GM19239 (cell line): ENCODE data around the gene ZNF790.

Source experiments
- DNase-seq: peaks from one replicate; pipeline ENCODE4 v3.0.0; 2011; ENCODE audit warnings: low spot score; ENCODE audit not compliant: insufficient read length
- FAIRE-seq: peaks from 2 replicates; lab custom pipeline; 2011; peaks lifted over from hg19 to GRCh38; lab: Jason Lieb, UNC

Gene ZNF790

DNA sequence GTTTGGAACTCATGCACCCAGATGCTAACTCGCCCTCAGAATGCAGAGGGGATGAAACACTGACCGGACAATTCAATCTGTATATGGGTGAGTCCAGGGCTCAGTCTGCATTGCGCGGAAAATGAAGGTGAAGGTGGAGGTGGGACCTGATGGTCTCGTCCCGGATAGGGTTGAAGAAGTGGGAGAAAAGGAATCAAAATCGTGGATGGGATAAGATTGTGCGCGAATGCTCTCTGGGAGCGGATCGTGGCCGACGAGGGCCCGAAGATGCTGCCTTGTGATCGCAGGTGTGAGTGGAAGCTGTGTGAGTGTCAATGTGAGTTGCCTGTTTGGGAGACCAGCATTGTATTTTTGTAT, 65.0 kb downstream of the ZNF790 start:
- no peak for DNase-seq
- FAIRE-seq = no peak

DNA sequence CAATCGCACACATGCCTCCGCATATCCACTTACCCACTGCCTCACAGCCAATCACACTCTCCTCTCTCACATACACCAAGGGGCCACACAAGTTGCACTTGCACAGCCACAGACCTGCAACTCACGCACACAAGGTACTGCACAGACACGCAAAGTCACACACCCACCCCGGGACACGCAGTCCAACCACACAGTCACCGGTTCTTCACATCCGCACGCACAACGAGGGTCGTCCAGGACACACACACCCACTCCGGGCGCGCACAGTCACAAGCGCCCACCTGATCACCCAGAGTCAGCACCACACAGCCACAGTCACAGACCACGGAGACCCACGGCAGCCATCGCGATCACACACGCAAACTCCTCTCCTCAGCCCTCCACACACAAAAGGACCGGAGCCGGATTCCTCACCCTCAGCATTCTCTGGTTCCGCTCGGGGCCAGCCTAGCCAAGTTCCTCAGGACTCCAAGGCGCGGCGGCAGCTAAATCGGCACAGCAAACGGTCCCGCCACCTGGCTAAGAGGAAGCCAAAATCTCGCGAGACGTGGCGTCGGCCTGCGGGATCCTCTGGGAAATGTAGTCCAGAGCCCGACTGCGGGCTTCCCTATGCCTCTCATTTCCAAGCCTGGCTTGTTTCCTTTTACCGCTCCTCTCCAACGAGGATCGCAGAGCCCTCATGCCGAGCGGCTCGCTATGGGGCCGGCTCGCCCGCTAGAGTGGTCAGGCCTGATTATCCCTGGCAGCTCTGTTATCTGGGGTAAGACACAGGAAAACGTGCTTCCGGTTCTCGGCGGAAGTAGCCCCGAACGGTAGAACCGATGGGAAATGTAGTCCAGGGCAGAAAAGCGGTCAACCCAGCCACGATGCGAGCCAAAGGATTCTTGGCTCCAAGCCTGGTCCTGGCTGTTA, 65.6 kb downstream of the ZNF790 start, which contains the start of gene ZNF850:
Gene ZNF850, minus strand, starts transcription at position 497 of the 912 bp plus-strand sequence. CDS start 10,201 bp downstream, outside the sequence.
- DNase-seq (peak; percentile 87), FAIRE-seq (peak; percentile 97)

- FAIRE-seq (no peak), DNase-seq (peak; percentile 2)
These were observed 66.6 kb downstream of the ZNF790 start for GRCh38 chr19:36771261-36772231.
